GM19035 (cell line): ENCODE data around the gene SNX5.

ENCODE experiments used
- ATAC-seq: cut with Tn5 transposase; IDR thresholded peaks from one replicate; pipeline ENCODE4 v1.9.1; 2021; ENCODE audit not compliant: unreplicated experiment

Gene SNX5

DNA sequence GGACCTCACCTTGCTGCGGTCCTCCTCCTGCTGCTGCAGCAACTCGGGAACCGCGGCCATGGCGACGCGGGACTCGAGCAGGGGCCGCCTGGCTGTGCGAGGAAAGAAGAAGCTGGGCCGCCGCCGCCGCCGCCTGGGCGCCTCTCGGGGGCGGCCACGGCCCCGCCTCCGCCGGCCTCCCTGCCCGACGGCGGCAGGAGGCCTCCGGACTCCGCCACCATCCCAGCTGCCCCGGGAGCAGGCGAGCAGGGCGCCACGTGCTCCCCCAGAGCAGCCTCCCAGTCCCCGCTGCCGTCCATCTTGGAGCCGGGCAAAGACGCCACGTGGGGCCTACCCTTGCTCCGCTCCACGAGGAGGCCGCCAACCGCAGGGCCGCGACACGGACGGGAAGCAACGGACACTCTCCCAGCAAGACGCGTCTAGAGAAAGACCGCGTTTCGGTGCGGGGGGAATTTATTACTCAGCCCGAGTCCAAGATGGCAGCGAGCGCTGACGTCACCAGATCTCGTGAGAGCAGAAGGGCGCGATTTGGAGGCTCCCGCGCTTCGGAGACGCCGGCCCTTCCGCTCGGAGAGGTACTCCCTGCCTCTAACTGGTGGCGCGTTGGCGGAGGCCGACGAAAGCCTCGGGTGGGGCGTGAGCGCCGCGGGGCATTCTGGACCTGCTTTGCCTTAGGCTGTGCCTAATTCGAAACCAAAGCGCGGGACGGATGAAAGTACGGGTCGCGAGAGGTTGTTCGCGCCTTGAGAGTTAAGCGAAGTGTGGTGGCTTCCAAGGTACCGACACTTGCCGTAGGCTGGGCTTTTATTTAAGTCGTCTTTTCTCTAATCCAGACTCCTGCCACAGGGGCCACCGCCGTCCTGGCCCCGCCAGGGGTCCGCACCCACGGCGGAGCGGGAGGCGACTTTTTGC lies at the start of gene SNX5, which contains the start of gene MGME1:
Gene SNX5, minus strand, starts transcription at position 429 of the 912 bp plus-strand sequence. Its CDS starts 369 bp downstream, at position 60.
Gene MGME1, plus strand, starts transcription at position 653 of the 912 bp plus-strand sequence. CDS start 842 bp downstream, outside the sequence.
- ATAC-seq = peak; percentile 78

DNA sequence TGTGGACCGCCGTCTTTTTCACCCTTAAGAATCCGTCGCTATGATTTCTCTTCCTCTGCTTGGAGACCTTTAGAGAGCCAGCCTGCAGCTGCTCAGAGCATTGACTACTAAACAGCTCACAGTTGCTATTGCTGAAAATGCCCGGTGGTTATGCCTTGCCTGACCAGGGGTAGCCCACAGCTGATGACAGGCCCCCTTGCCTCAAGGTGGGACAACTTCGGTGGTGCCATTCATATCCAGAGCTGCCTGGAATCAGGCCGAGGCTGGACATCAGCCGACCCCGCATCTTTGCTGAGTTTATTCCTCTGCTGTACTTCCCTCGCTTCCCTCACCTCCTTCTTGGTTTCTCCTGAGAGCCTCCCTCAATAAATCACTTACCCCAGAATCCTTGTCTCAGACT lies 49.5 kb upstream of the SNX5 start:
- ATAC-seq = no peak

DNA sequence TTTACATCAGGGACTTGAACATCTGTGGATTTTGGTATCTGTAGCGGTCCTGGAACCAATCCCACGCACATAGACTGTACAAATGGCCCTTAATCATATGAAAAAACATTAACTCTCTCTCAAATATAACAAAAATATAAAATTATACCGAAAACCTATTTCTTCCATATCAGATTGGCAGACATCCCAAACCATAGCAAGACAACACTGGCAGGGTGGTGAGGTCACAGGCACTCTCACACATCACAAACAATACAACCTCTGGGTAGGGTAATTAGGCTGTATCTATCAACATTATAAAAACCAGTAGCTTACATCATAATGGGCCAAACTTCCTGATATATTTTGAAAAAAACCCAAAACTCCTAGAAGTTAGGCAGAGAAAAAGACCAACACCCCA lies 48.2 kb upstream of the SNX5 start:
- ATAC-seq = no peak

DNA sequence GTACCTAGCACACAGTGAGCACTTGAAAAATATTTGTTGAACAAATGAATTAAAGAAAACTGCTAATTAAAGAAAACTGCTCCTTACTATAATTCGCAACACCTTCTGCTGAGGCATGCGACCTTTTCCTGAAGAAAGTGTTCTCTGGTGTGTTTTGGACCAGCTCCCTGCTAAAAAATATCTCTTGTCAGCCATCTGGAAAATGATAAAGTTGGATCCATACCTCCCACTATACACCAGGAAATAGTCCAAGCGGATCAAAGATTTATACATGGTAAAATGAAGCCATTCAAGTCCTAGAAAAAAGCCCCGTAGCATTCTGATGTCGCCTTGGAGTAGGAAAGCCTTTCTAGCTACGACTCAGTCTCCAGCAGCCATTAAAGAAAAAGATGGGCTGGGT lies 45.8 kb upstream of the SNX5 start:
- no peak for ATAC-seq

DNA sequence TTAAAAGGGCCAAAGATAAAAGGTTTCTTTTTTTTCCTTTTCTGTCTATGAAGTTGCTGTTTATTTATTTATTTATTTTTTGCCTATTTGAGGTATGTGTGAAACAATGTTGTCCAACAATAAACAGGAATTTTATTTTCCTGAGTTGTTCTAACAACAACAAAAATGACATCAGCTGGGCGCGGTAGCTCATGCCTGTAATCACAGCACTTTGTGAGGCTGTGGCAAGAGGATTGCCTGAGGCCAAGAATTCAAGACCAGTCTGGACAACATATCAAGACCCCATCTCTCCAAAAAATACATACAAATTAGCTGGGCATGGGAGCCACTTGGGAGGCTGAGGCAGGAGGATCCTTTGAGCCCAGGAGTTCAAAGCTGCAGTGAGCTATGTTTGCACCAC lies 44.3 kb upstream of the SNX5 start:
- no peak for ATAC-seq

DNA sequence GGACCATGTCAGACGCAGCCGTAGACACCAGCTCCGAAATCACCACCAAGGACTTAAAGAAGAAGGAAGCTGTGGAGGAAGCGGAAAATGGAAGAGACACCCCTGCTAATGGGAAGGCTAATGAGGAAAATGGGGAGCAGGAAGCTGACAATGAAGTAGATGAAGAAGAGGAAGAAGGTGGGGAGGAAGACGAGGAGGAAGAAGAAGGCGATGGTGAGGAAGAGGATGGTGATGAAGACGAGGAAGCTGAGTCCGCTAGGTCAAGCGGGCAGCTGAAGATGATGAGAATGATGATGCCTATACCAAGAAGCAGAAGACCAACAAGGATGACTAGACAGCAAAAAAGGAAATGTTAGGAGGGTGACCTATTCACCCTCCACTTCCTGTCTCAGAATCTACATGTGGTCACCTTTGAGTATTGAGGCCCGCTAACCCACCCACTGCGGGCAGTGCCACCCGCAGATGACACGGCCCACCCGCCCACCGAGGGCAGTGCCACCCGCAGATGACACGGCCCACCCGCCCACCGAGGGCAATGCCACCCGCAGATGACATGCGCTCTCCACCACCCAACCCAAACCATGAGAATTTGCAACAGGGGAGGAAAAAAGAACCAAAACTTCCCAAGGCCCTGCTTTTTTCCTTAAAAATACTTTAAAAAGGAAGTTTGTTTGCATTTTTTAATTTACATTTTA lies 43.5 kb upstream of the SNX5 start:
- ATAC-seq = no peak

DNA sequence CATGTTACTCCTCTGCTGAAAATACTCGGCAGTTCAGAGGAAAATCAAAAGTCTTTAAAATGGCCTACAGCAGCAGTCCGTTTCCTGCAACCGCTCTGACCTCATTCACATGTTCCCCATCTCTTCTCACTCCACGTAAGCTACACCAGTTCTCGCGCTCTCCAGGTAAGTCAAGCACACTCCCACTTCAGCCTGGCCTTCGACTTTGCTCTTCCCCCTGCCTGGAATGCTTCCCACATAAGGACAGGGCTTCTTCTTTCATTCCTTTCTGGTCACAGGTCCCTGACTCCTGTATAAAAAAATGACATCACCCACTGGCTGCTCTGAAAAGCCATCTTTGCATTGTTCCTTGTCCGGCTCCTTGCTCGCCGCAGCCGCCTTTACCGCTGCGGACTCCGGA lies 42.9 kb upstream of the SNX5 start:
- no peak for ATAC-seq

DNA sequence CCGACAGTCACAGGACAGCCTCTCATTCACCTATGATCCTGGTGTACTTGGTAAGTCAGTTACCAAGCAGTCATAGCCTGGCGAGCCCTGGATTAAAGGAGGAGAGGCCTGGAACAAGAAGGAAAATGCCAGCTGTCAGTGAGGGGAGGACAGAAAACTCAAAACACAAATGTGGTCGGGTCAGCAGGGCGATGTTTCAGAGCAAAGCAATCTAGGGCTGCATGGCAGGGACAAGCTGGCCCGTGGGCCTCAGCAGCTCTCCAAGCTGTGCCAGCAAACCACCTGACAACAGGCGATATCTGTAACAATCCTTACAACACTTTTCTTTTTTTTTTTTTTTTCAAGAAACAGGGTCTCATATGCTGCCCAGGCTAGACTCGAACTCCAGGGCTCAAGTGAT lies 40.5 kb upstream of the SNX5 start:
- no peak for ATAC-seq

DNA sequence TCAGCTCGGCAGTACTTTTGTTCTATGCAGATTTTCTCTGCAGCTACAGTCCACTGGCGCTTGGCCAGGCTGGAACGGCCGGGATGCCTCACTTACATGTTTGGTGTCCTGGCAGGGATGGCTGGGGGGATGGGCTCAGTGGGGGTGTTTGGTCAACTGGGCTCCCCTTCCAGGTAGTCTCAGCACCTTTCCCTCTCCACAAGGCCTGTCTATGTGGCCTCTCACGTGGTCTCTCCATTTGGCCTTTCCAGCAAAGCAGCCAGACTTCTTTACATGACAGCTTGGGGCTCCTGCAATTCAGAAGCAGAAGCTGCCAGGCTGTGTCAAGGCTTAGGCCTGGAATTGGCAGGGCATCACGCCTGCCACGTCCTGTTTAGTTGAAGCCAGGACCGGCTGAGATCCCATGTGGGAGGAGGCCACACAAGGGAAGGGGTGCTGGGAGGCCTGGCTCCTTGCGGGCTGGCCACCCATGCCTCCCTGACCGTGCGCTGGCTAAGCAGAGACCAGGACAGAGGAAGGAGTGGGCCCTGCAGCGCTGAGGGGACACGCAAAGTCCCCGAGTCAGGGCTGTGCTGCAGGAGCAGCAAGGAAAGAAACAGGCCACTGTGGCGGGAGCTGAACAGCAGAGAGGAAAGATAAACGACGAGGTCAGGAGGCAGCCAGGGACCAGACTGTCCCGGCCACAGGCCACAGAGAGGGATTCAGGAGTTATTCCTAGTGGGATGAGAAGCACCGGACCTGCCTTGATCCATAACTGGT lies 39.1 kb upstream of the SNX5 start:
- no peak for ATAC-seq

DNA sequence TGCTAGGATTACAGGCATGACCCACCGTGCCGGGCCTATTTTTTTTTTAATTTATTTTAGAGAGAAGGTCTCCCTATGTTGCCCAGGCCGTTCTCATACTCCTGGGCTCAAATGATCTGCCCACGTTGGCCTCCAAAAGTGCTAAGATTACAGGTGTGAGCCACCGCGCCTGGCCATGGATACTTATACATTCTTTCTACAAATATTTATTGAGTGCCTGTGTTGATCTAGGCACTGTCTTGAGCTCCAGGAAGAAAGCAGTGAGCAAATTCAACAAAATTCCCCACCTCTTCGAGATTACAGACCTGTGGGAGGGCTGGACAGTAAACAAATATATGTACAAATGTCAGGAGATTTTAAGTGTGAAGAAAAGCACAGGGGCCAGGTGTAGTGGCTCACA lies 38.1 kb upstream of the SNX5 start:
- no peak for ATAC-seq

DNA sequence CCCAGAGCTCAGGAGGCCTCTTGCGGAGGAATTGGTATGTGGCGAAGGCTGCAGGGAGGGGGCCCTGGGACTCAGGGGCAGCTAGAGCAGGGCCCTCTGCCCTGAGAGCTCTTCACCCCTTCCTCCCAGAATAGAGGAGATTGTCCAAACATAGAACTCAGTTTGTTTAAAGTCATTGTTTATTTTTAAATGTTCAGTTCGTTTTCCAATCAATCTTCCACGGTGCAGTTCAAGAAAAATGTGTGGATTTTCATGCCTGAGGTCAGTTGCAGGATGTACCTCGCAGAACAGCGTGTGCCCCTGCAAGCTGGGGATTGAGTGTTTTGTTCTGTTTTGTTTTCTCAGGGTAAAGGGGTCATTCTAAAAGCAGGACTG lies 37.4 kb upstream of the SNX5 start:
- ATAC-seq = no peak

DNA sequence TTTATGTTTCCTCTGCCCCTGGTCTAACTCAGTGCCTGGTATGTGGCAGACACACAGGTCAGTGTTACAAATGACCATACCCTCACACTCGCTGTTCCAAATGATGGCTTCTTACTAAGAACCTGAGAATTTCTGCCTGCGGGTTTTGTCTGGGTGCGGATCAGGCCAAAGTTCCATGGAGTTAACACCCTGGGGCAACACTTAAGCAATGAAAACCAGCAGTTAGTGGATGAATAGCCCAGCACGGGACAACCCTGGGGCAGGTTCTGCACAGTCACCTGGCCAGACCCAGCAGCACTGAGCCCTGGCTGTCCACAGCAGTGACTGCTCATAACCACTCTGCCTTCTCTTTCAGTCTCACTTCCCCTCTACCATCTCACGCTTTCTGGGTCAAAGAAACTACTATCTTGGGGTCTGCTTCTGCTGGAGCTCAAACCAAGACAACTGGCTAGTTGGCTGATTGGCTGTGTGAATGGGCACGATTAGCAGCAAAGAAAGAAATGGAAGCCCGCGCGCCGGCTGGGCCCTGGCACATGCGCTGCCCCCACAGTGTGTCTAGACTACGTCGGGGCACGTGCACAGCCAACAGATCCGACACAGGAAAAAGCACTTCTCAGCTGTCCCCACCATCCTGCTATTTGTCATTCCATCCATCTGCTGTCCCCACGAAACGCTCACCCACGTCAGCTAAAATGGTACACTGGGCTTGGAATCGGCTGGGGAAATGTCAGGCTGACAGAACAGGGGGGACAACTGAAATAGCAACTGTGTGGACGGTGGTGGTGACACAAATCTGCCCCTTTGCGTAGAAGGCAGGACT lies 36.8 kb upstream of the SNX5 start:
- peak; percentile 86 for ATAC-seq

DNA sequence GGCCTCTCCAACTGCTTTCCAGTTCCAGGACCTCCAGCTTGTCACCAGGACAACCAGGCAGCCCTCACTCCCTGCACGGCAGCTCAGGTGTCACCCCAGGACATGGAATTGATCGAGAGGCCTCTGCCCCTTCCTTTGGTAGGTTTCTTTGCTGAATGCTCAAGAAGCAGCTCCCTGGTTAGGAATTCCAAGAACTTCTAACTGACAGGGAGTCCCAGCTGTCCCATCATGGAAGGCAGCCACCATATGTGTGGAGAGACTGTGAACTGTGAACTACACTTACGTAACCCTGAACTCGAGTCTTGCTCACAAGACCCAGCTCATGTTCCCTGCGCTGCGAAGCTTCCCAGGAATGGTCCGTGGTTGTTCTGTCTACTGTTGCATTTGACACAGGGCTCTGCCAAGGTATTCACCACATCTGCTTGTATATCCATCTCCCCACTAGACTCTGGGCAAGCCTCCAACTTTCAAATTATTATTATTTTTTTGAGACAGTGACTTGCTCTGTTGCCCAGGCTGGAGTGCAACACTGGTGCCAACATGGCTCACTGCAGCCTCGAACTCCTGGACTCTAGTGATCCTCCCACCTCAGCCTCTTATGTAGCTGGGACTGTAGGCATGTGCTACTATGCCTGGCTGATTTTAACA lies 35.9 kb upstream of the SNX5 start:
- no peak for ATAC-seq

DNA sequence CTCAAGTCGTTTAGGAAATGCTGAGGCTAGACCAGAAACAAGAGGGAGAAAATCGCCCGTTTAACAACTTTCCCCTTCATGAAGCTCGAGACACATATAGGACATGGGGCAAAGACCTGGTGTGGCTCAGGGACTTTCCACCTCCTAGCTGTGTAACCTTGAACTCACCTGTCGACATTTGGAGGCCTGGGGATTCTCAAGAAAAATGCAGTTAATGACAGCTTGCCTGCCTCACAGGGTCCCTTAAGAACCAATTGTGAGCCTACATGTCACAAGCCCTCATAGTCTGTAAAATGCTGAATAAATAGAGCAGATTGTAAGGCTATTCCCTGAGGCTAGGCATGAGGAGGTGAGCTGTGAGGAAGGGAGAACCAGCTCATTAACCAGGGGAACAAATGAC lies 35.3 kb upstream of the SNX5 start:
- ATAC-seq = peak; percentile 47

DNA sequence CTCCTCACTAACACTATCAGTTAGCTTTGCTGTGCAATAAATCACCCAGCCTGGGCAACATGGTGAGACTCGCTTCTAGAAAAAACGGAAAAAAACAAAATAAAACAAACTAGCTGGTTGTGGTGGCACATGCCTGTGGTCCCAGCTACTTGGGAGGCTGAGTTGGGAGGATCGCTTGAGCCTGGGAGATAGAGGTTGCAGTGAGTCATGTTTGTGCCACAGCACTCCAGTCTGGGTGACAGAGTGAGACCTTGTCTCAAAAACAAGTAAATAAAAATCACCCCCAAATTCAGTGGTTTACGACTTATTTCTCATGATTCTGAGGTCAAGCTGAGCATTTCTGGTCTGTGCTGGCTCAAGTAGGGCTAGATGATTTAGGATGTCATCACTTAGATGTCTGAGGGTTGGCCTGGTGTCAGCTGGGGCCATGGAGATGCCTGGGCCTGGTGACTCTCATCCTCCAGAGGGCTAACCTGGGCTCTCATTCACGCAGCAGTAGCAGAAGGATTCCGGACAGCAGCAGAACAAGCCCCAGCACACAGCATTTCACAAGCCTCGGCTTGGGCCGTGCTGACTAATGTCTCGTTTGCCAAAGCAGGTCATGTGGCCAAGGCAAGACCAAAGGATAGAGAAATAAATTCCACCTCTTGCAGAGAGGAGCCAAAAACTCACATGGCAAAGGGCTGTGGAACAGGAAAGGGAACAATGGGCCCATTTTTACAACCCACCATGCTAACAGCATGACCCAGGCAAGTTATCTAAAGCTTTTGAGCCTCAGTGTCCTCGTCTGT lies 32.7 kb upstream of the SNX5 start:
- ATAC-seq = no peak

DNA sequence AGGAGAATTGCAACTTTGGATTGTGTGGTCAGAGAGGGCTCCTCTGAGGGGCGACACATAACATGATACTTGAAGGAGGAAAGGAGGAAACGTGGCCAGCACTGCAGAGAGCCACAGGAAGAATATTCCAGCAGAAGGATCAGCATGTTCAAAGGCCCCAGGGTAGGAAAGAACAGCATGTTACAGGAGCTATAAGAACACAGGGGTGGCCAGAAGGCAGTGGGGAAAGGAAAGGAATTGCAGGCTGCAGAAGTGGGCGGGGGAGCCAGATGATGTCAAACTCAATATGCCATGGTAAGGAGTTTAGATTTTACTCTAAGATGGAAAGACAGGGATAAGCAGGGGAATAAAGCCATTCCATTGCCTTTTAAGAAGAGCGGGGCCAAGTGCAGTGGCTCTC lies 31.0 kb upstream of the SNX5 start:
- ATAC-seq = no peak

DNA sequence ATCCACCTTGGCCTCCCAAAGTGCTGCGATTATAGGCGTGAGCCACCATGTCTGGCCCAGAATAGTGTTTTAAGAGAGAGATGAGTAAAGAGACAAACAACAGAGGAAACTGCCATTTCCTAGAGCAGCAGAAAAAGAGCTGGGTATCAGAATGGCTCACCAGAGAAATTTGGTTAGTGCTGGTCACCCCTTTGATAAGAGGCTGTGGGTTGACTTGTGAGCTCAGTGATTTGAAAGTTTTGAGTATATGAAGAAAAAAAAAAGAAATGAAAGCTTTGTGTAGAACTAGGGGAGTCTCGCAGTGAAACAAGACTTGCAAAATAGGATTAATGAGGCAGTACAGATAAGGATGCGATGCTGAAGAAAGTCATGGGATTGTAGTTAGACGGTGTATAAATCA lies 29.9 kb upstream of the SNX5 start:
- no peak for ATAC-seq

DNA sequence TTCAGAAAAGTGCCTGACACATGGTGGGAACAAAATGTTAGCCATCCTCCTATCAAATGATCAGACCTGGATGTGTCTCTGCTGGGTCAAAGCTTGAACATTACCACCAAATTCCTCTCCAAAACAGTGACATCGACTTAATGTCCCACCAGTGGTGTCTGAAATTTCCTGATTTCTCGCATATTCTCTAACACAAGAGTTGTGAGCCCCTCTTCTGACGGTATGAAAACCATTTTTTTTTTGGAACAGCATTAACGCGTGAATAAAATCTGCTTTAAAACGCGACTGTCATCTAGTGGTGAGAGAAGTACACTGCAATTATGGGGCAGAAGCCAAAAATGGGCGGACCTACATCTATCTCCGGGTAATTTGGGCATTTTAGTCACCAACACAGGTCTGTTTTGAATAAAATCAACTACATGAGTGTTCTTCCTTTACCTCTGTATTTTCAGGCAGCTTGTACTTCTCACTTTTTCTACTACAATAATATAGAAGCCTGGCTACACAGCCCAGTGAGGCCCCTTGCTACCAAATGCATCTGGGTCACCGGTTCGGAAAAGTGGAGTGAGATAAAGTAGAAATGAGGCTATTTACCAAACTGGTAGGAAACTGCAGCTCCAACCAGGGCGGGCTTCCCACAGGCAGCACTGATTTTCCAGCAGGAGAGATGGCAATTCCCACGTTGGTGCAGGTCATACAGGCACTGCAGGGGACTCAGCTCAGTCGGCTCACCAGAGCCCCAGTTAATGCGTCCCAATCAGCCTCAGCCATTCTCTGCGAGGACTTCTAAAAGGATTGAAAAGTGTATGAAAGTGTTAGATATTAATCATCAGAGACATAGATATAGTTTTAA lies 27.6 kb upstream of the SNX5 start:
- ATAC-seq = no peak
